H9 (cell line): Measurements from ENCODE around the gene TBC1D25. TPM values are rescaled to one million over a fixed set of nuclear protein-coding genes. Genes with fewer than 3 reads are reported as not detected.

ENCODE experiments used
- DNase-seq: peaks from one replicate; pipeline ENCODE4 v3.0.0-alpha.2; 2017
- H2AFZ ChIP-seq: one replicate; pipeline ENCODE4 v1.6.1; 2013; ENCODE audit warnings: mild to moderate bottlenecking, low read length, control low read depth, moderate library complexity
- H2AK5ac ChIP-seq: 2 replicates; pipeline ENCODE4 v1.6.1; 2013; ENCODE audit warnings: low read length, control low read depth, mixed read lengths; ENCODE audit not compliant: insufficient read length
- H2BK120ac ChIP-seq: one replicate; pipeline ENCODE4 v1.6.1; 2013; ENCODE audit warnings: low read depth, mild to moderate bottlenecking, low read length, control low read depth, inconsistent platforms; ENCODE audit not compliant: poor library complexity, severe bottlenecking
- H2BK12ac ChIP-seq: 2 replicates; pipeline ENCODE4 v1.6.1; 2013; ENCODE audit warnings: low read length, control low read depth, mixed read lengths, low read depth; ENCODE audit not compliant: insufficient read length
- H2BK15ac ChIP-seq: 2 replicates; pipeline ENCODE4 v1.6.1; 2013; ENCODE audit warnings: low read depth, low read length, control low read depth
- H2BK20ac ChIP-seq: one replicate; pipeline ENCODE4 v1.6.1; 2013; ENCODE audit warnings: low read depth, mild to moderate bottlenecking, low read length, control low read depth, inconsistent platforms; ENCODE audit not compliant: poor library complexity, severe bottlenecking
- H2BK5ac ChIP-seq: 2 replicates; pipeline ENCODE4 v1.6.1; 2013; ENCODE audit warnings: low read length, control low read depth, mixed read lengths; ENCODE audit not compliant: insufficient read length
- H3K14ac ChIP-seq: 2 replicates; pipeline ENCODE4 v1.6.1; 2013; ENCODE audit warnings: low read length, control low read depth; ENCODE audit not compliant: insufficient read depth
- H3K18ac ChIP-seq: 2 replicates; pipeline ENCODE4 v1.6.1; 2013; ENCODE audit warnings: low read depth, mild to moderate bottlenecking, mixed read lengths, low read length, control low read depth; ENCODE audit not compliant: insufficient read length
- H3K23ac ChIP-seq: 2 replicates; pipeline ENCODE4 v1.6.1; 2013; ENCODE audit warnings: low read length, control low read depth, mixed read lengths, low read depth; ENCODE audit not compliant: insufficient read length
- H3K23me2 ChIP-seq: 2 replicates; pipeline ENCODE4 v1.6.1; 2013; ENCODE audit warnings: low read depth, mild to moderate bottlenecking, mixed read lengths, low read length, control low read depth; ENCODE audit not compliant: insufficient read length, poor library complexity, severe bottlenecking
- H3K27ac ChIP-seq: 2 replicates; pipeline ENCODE4 v1.5.1; 2013; ENCODE audit warnings: low read length, control low read depth, mixed read lengths, low read depth; ENCODE audit not compliant: insufficient read length
- H3K27me3 ChIP-seq: 2 replicates; pipeline ENCODE4 v1.6.1; 2013; ENCODE audit warnings: low read length, control low read depth, inconsistent platforms; ENCODE audit not compliant: insufficient read depth
- H3K4ac ChIP-seq: 2 replicates; pipeline ENCODE4 v1.6.1; 2013; ENCODE audit warnings: low read depth, mild to moderate bottlenecking, control low read depth, inconsistent platforms, low read length, moderate library complexity
- H3K4me1 ChIP-seq: 2 replicates; pipeline ENCODE4 v1.6.1; 2013; ENCODE audit warnings: low read length, control low read depth, inconsistent platforms; ENCODE audit not compliant: insufficient read depth
- H3K4me2 ChIP-seq: 2 replicates; pipeline ENCODE4 v1.6.1; 2013; ENCODE audit warnings: low read length, control low read depth, mixed read lengths; ENCODE audit not compliant: insufficient read length, insufficient read depth
- H3K56ac ChIP-seq: 2 replicates; pipeline ENCODE4 v1.6.1; 2013; ENCODE audit warnings: low read depth, mild to moderate bottlenecking, mixed read lengths, low read length, control low read depth; ENCODE audit not compliant: insufficient read length
- H3K79me1 ChIP-seq: 2 replicates; pipeline ENCODE4 v1.6.1; 2013; ENCODE audit warnings: low read depth, mild to moderate bottlenecking, moderate library complexity, low read length, control low read depth, inconsistent platforms; ENCODE audit not compliant: insufficient read depth, poor library complexity, severe bottlenecking
- H3K79me2 ChIP-seq: 2 replicates; pipeline ENCODE4 v1.6.1; 2013; ENCODE audit warnings: low read length, control low read depth, inconsistent platforms; ENCODE audit not compliant: insufficient read depth
- H3K9ac ChIP-seq: 2 replicates; pipeline ENCODE4 v1.6.1; 2013; ENCODE audit warnings: low read length, control low read depth, mixed read lengths; ENCODE audit not compliant: insufficient read length; ENCODE audit errors: extremely low read depth
- H3K9me3 ChIP-seq: one replicate; pipeline ENCODE4 v1.6.1; 2013; ENCODE audit warnings: low read depth, low read length, inconsistent platforms; ENCODE audit not compliant: control insufficient read depth
- H3T11ph ChIP-seq: one replicate; pipeline ENCODE4 v1.6.1; 2013; ENCODE audit warnings: mild to moderate bottlenecking, low read length, control low read depth, inconsistent platforms
- H4K20me1 ChIP-seq: one replicate; pipeline ENCODE4 v1.6.1; 2013; ENCODE audit not compliant: control insufficient read depth, insufficient read length, insufficient read depth
- H4K5ac ChIP-seq: 2 replicates; pipeline ENCODE4 v1.6.1; 2013; ENCODE audit warnings: low read depth, mild to moderate bottlenecking, mixed read lengths, low read length, control low read depth; ENCODE audit not compliant: insufficient read length
- H4K8ac ChIP-seq: replicated peaks from 2 replicates; pipeline ENCODE4 v1.6.1; 2013; ENCODE audit warnings: low read length, control low read depth, mixed read lengths, low read depth; ENCODE audit not compliant: insufficient read length
- H4K91ac ChIP-seq: 2 replicates; pipeline ENCODE4 v1.6.1; 2013; ENCODE audit warnings: low read depth, mild to moderate bottlenecking, moderate library complexity, mixed read lengths, low read length, control low read depth; ENCODE audit not compliant: insufficient read length
- H3K27ac Mint-ChIP-seq, 3 experiments: 2 replicates in 2 of 3; 3 replicates in 1 of 3; pipeline ENCODE4 v1.8.0; 2020 to 2021; ENCODE audit warnings: mixed read lengths in 3 of 3, mild to moderate bottlenecking in 1 of 3, moderate library complexity in 1 of 3
- H3K27me3 Mint-ChIP-seq: 2 replicates; pipeline ENCODE4 v1.8.0; 2021; ENCODE audit warnings: low read depth, mild to moderate bottlenecking, moderate library complexity, mixed read lengths
- H3K36me3 Mint-ChIP-seq, 3 experiments: 2 replicates in 2 of 3; 3 replicates in 1 of 3; pipeline ENCODE4 v1.8.0; 2020 to 2021; ENCODE audit warnings: low read depth in 3 of 3, mixed read lengths in 3 of 3; ENCODE audit not compliant: insufficient read depth in 1 of 3
- H3K4me1 Mint-ChIP-seq, 2 experiments: 2 replicates each; pipeline ENCODE4 v1.8.0; 2020; ENCODE audit warnings: mixed read lengths in 2 of 2
- H3K4me3 Mint-ChIP-seq, 2 experiments: 2 replicates in 1 of 2; 3 replicates in 1 of 2; pipeline ENCODE4 v1.8.0; 2020 to 2021; ENCODE audit warnings: mild to moderate bottlenecking in 2 of 2, mixed read lengths in 2 of 2, moderate library complexity in 1 of 2
- H3K9me3 Mint-ChIP-seq, 2 experiments: 2 replicates in 1 of 2; 3 replicates in 1 of 2; pipeline ENCODE4 v1.8.0; 2020; ENCODE audit warnings: mild to moderate bottlenecking in 2 of 2, mixed read lengths in 2 of 2, moderate library complexity in 1 of 2
- WGBS: extraction: QIAGEN DNeasy Blood & Tissue Kit; methylation state at CpG from one replicate; pipeline ENCODE4 v1.1.7; 2013; ENCODE audit warnings: missing lambda C conversion rate, low lambda C conversion rate, mixed read lengths; ENCODE audit not compliant: insufficient read length; ENCODE audit errors: extremely low coverage; 5-methylcytosine and 5-hydroxymethylcytosine counted together
- total RNA-seq: library from RNA; stranded (reverse); gene quantifications from 2 replicates; pipeline ENCODE4 v1.2.1, GENCODE V29; 2021
- TF ChIP-seq, protein P1 (sequence below): fragments of 200-600 bp; sonication (generic); conservative IDR thresholded peaks from 3 replicates; pipeline ENCODE4 v1.8.0; 2021; ENCODE audit warnings: antibody characterized with exemption, mild to moderate bottlenecking

TBC1D25 gene
- total RNA-seq, 1 experiment from 2014 or later: 10.2 TPM

DNA sequence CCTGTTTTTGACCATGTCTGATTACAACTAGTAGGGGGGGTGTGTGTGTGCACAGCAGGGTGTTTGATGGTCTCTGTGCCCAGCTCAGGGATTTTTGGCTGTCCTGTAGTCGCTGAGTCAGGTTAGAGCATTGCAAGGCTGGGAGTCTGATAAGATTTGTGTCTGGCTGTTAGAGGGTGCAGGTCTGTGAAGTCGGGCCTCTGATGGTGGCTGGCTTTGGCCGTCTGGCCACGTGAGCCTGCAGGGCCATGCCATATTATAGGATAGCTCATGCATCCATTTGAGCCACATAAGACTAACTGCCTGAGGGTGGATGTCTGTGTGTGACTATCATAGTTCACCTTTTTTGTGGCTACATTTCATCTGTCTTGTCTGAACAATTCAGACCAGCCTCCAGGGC, 25.8 kb upstream of the TBC1D25 start:
- H3K79me2 ChIP-seq: no peaks in the 10 kb centered on the region
- H2BK120ac ChIP-seq: no peak overlapping the region
- no peak overlapping the region for H4K8ac ChIP-seq
- H3K36me3 Mint-ChIP-seq: peaks cover 18 to 30% (median 29%) of the 10 kb centered on the region in 3 experiments; a peak in 6 of 7 replicates
- no peak overlapping the region for H3K56ac ChIP-seq
- no peaks in the 10 kb centered on the region for H3K27me3 ChIP-seq
- peaks cover 44% of the 10 kb centered on the region for H3K9me3 ChIP-seq
- DNase-seq: no peak
- no peak overlapping the region for H3K18ac ChIP-seq
- no peak overlapping the region for H2BK12ac ChIP-seq
- no peak overlapping the region for H2AK5ac ChIP-seq
- H3K4ac ChIP-seq: no peak overlapping the region
- H3K9me3 Mint-ChIP-seq: peaks cover 62 to 78% of the 10 kb centered on the region in 2 experiments
- peaks cover 3 to 8% of the 10 kb centered on the region in 2 experiments; a peak in 3 of 4 replicates for H3K4me1 Mint-ChIP-seq
- no peak overlapping the region for H3K4me3 Mint-ChIP-seq
- no peak overlapping the region for H2BK20ac ChIP-seq
- no peaks in the 10 kb centered on the region for H4K20me1 ChIP-seq
- H3K14ac ChIP-seq: no peak overlapping the region
- no CpG with 5 or more reads among the region's 4 CpGs for WGBS
- no peak overlapping the region for H2BK5ac ChIP-seq
- H3T11ph ChIP-seq: no peak overlapping the region
- no peak overlapping the region for H2BK15ac ChIP-seq
- peaks cover 5% of the 10 kb centered on the region for H3K23me2 ChIP-seq
- TF ChIP-seq, protein P1, sequence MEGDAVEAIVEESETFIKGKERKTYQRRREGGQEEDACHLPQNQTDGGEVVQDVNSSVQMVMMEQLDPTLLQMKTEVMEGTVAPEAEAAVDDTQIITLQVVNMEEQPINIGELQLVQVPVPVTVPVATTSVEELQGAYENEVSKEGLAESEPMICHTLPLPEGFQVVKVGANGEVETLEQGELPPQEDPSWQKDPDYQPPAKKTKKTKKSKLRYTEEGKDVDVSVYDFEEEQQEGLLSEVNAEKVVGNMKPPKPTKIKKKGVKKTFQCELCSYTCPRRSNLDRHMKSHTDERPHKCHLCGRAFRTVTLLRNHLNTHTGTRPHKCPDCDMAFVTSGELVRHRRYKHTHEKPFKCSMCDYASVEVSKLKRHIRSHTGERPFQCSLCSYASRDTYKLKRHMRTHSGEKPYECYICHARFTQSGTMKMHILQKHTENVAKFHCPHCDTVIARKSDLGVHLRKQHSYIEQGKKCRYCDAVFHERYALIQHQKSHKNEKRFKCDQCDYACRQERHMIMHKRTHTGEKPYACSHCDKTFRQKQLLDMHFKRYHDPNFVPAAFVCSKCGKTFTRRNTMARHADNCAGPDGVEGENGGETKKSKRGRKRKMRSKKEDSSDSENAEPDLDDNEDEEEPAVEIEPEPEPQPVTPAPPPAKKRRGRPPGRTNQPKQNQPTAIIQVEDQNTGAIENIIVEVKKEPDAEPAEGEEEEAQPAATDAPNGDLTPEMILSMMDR: no peak
- H4K91ac ChIP-seq: no peak overlapping the region
- no peak overlapping the region for H3K4me2 ChIP-seq
- H4K5ac ChIP-seq: no peak overlapping the region
- H2AFZ ChIP-seq: no peak overlapping the region
- no peak overlapping the region for H3K27ac ChIP-seq
- H3K23ac ChIP-seq: no peak overlapping the region
- no peaks in the 10 kb centered on the region for H3K4me1 ChIP-seq
- H3K27me3 Mint-ChIP-seq: peaks cover 5% of the 10 kb centered on the region
- no peak overlapping the region for H3K9ac ChIP-seq
- H3K27ac Mint-ChIP-seq: no peak overlapping the region
- H3K79me1 ChIP-seq: no peaks in the 10 kb centered on the region
